Activated effector memory CD4-positive, alpha-beta T cell treated with anti-CD3 and anti-CD28 coated beads, Interleukin-2, amount 50 U/mL, for 16 hours (primary cell): Measurements from ENCODE around the gene RYR3.

Experiments
- DNase-seq: peaks from one replicate; pipeline ENCODE4 v3.0.0-alpha.2; 2020

Gene RYR3

GRCh38 chr15:33454996-33455395 lies 144.2 kb downstream of the RYR3 start:
- DNase-seq = no peak

- no peak for DNase-seq
These were observed 147.7 kb downstream of the RYR3 start for GRCh38 chr15:33458421-33458820.

- no peak for DNase-seq
These were observed 149.5 kb downstream of the RYR3 start for GRCh38 chr15:33460166-33460805.

DNA sequence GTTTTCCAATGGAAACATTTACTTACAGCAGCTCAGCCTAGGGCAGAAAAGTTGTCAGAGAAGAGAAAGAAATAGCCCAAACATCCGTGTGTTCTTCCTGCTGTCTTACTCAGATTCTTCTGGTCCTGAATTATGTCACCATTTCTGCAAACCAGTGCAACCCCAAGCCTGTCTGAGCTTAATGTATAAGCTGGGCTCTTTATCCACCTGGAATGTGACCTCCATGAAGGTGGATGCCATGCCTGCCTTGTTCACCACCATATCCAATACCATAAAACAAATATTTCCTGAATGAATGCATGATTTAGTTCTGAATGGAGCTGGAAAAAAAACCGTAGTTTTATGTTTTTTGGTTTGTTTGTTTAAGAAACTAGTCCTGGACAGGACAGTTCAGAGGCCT lies 150.9 kb downstream of the RYR3 start:
- DNase-seq = no peak

GRCh38 chr15:33467146-33467815 lies 156.5 kb downstream of the RYR3 start:
- no peak for DNase-seq

GRCh38 chr15:33467816-33468163 lies 157.0 kb downstream of the RYR3 start:
- DNase-seq = no peak

GRCh38 chr15:33468740-33469139 lies 158.0 kb downstream of the RYR3 start:
- no peak for DNase-seq

- no peak for DNase-seq
These were observed 162.2 kb downstream of the RYR3 start for GRCh38 chr15:33473005-33473404.

GRCh38 chr15:33473714-33474113 lies 162.9 kb downstream of the RYR3 start:
- DNase-seq = no peak

- DNase-seq = no peak
These were observed 165.3 kb downstream of the RYR3 start for GRCh38 chr15:33476076-33476475.

- DNase-seq = no peak
These were observed 166.1 kb downstream of the RYR3 start for GRCh38 chr15:33476908-33477307.

GRCh38 chr15:33489335-33489734 lies 178.6 kb downstream of the RYR3 start:
- no peak for DNase-seq

DNA sequence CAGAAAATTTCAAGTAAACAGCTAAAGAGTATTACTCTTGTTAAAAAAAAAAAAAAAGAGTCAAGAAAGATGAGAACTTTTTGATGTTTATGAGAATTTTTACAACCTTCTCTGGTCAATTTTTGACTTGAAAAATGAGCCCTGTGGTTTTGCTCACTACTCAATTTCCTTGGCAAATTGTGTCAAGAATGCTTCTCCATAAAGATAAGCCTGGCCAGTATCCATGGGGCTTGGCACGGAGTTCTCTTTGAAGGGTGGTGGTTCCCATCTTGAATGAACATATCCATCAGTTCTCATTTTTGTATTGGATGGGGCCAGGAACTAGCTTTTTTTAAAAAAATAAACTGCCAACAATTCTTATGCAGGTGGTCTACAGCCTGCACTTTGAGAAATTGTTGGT lies 179.9 kb downstream of the RYR3 start:
- DNase-seq = no peak

DNA sequence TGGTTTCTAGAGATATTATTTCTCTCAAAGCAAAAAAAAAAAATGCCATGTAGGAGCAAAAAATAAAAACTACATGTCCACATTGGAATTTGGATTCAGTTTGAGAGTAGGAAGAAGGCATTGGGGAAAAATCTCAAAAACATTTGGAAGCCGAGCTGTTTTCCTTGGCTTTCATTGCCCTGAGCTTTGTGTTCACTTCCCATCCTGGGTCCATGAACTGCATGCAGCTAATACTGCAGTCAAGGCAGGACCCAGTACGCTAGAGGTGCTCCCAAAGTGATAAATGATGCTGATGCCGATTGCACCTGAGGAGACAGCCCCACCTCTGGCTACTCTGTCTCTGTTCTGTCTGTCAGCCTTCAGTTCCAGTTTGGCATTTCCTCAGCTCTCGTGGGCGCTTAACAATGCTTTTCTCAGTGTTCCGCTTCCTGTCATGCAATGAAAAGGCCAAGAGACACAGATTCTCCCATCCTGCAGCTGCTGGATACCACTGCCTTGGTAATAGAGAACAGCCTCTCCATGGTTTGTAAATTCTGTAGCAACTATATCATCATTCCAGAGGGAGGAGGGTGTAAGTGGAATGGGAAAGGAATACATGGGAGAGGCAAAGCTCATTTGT lies 181.8 kb downstream of the RYR3 start:
- DNase-seq = no peak

DNA sequence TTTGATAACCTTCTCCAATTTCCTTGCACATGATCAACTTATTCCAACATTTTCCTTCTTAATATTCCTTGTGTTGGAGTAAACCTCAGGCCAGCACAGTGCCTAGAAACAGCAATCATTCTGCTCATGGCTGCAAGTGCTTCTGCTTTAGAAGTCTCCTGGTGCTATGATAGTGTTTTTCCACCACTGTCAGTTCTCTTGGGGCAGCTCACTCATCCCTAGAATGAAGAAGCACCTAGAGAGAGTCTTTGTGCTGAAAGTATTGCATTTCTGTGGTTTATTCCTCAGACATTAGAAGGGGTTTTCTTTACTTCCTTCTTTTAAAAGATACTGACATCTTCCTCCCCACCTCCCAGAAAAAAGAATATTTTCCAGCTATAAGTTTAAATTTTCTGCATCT lies 183.5 kb downstream of the RYR3 start:
- DNase-seq = no peak

- DNase-seq = no peak
These were observed 189.8 kb downstream of the RYR3 start for GRCh38 chr15:33500432-33501195.

DNA sequence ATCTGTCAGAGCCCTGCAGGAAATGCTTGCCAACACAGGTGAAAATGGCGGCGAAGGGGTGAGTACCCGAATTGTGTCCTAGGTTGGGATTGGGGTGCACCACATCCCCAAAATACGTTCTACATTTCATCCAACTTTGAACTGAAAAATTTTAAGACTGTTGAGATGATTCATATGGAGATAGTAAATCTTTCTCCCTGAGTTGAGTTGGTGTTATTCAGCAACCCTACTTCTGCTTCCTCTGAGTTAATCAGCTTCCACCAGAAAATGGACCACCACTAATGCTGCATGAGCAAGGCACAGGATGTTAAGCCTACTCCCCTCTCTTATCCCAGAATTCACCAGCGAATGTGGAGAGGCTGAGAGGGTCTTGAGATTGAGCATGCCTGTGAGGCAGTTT lies 192.9 kb downstream of the RYR3 start:
- DNase-seq = no peak

- no peak for DNase-seq
These were observed 196.1 kb downstream of the RYR3 start for GRCh38 chr15:33506781-33507296.

DNA sequence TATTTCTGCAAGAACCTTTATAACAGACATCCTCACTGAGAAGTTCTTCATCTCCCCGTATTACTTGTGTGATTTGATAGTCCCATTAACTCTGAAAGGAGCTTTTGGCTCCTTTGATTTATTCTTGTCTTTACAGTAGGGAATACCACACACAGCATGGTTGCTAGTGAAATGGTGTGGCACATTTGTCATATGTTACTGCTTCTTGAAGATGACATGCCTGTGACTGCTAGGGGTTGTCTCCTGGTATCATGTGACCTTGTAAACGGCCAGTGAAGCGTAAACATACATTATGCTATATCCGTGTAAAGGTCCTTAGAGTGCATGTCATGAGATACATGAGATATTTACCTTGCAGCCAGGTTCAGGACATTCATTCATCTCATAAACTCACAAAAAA lies 197.9 kb downstream of the RYR3 start:
- DNase-seq = no peak

DNA sequence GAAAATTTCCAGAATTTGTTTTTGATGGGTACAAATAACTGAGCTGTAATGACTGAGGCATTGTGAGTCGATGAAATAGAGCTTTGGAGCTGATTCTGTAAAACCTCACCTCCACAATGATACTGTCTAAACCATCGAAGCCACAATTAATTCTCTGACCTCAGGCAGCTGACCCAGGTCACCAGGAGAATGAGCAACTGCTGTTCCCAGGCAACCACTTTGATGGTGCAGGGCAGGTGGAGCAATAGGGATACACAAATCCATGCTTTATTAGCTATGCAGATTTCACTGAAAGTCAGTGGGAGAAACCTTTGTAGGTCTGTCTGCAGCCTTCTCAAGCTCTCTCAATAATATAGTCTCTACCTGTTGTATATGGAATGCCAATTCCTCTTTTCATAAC lies 204.4 kb downstream of the RYR3 start:
- no peak for DNase-seq

- DNase-seq = no peak
These were observed 205.8 kb downstream of the RYR3 start for GRCh38 chr15:33516563-33516962.

GRCh38 chr15:33517944-33518343 lies 207.2 kb downstream of the RYR3 start:
- DNase-seq = no peak

- no peak for DNase-seq
These were observed 207.7 kb downstream of the RYR3 start for GRCh38 chr15:33518421-33518820.

DNA sequence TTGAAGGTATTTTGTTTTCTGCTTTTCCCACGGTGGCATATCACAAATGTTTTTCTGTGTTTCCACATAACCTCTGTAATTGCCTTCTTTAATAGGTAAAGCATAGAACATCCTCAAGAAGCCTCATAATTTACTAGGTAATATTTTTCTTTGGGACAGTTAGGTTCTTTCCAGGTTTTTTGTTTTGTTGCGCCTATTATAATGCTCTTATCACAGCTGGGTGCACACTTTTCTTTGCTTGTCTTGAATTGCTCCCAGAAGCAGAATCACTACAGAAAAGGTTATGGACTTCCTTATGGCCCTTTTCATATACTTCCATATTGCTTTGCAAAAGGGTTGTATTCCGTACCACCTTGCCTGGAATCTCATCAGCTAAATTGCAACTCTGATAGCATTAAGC lies 213.5 kb downstream of the RYR3 start:
- DNase-seq = no peak
